ENCODE measurements around the gene ST6GALNAC2.
"Not testable (repeated sequence)": the region's sequence is repeated elsewhere in the genome, so short reads cannot be mapped to it uniquely, and the experiment has no call there.

ST6GALNAC2 gene

GRCh38 chr17:76585649-76586593 lies at the start of gene ST6GALNAC2:
Gene ST6GALNAC2, minus strand, starts transcription at chr17:76585860. Its CDS starts 52 bp downstream, at chr17:76585808.
- DNase-seq (ENCODE audit: low spot score) = no peak

GRCh38 chr17:76635039-76635438 lies 49.4 kb upstream of the ST6GALNAC2 start:
- no peak for DNase-seq (ENCODE audit: low spot score)

- no peak for DNase-seq (ENCODE audit: low spot score)
Observed at GRCh38 chr17:76633628-76634328, 48.1 kb upstream of the ST6GALNAC2 start.

- DNase-seq (ENCODE audit: low spot score) = no peak
Observed at GRCh38 chr17:76631821-76632565, 46.3 kb upstream of the ST6GALNAC2 start.

GRCh38 chr17:76630151-76630550 lies 44.5 kb upstream of the ST6GALNAC2 start:
- no peak for DNase-seq (ENCODE audit: low spot score)

- no peak for DNase-seq (ENCODE audit: low spot score)
Observed at GRCh38 chr17:76627510-76627909, 41.9 kb upstream of the ST6GALNAC2 start.

GRCh38 chr17:76626442-76626841 lies 40.8 kb upstream of the ST6GALNAC2 start:
- no peak for DNase-seq (ENCODE audit: low spot score)

- DNase-seq (ENCODE audit: low spot score) = no peak
Observed at GRCh38 chr17:76625496-76625895, 39.8 kb upstream of the ST6GALNAC2 start.

- peak; percentile 77 for DNase-seq (ENCODE audit: low spot score)
Observed at GRCh38 chr17:76623271-76624146, 37.8 kb upstream of the ST6GALNAC2 start.

- no peak for DNase-seq (ENCODE audit: low spot score)
Observed at GRCh38 chr17:76617838-76618237, 32.2 kb upstream of the ST6GALNAC2 start.

- no peak for DNase-seq (ENCODE audit: low spot score)
Observed at GRCh38 chr17:76614912-76615617, 29.4 kb upstream of the ST6GALNAC2 start.

- DNase-seq (ENCODE audit: low spot score) = not testable (repeated sequence)
Observed at GRCh38 chr17:76614064-76614759, 28.6 kb upstream of the ST6GALNAC2 start.

- DNase-seq (ENCODE audit: low spot score) = no peak
Observed at GRCh38 chr17:76612977-76613851, 27.6 kb upstream of the ST6GALNAC2 start.

- DNase-seq (ENCODE audit: low spot score) = no peak
Observed at GRCh38 chr17:76612465-76612864, 26.8 kb upstream of the ST6GALNAC2 start.

GRCh38 chr17:76611758-76612157 lies 26.1 kb upstream of the ST6GALNAC2 start:
- DNase-seq (ENCODE audit: low spot score) = no peak

- not testable (repeated sequence) for DNase-seq (ENCODE audit: low spot score)
Observed at GRCh38 chr17:76611080-76611749, 25.6 kb upstream of the ST6GALNAC2 start.

GRCh38 chr17:76606685-76607084 lies 21.0 kb upstream of the ST6GALNAC2 start:
- not testable (repeated sequence) for DNase-seq (ENCODE audit: low spot score)

GRCh38 chr17:76601065-76601464 lies 15.4 kb upstream of the ST6GALNAC2 start:
- DNase-seq (ENCODE audit: low spot score) = no peak
